SW 1271 (cell line): ENCODE results near the gene ZNF557.
"Not testable (repeated sequence)": the region's sequence is repeated elsewhere in the genome, so short reads cannot be mapped to it uniquely, and the experiment has no call there.

Source experiments
- DNase-seq, 2 experiments: peaks; one replicate each; lab custom pipeline; 2025; lab: John Stamatoyannopoulos, UW

The ZNF557 gene

GRCh38 chr19:7069042-7069903 lies at the start of gene ZNF557:
TSS of gene ZNF557 (plus strand) at chr19:7069703. CDS start at chr19:7075075, 5,372 bp downstream.
- peak; percentile 76 to 92 for DNase-seq

- DNase-seq: not testable (repeated sequence)
Measured at GRCh38 chr19:7021331-7021730, 48.2 kb upstream of the ZNF557 start, which contains the start of gene MBD3L2B. TSS of gene MBD3L2B (minus strand) at chr19:7021431. CDS start at chr19:7021397, 34 bp downstream.

GRCh38 chr19:7028790-7029189 lies 40.7 kb upstream of the ZNF557 start:
- not testable (repeated sequence) for DNase-seq

GRCh38 chr19:7030278-7030677 lies 39.2 kb upstream of the ZNF557 start, which contains the start of gene MBD3L5:
TSS of gene MBD3L5 (plus strand) at chr19:7030578. CDS start at chr19:7030612, 34 bp downstream.
- DNase-seq: not testable (repeated sequence)

- DNase-seq: not testable (repeated sequence)
Measured at GRCh38 chr19:7040079-7040478, 29.4 kb upstream of the ZNF557 start, which contains the start of gene MBD3L4. TSS of gene MBD3L4 (minus strand) at chr19:7040179. CDS start at chr19:7040144, 35 bp downstream.

GRCh38 chr19:7041563-7041962 lies 27.9 kb upstream of the ZNF557 start:
- not testable (repeated sequence) for DNase-seq

- DNase-seq: not testable (repeated sequence)
Measured at GRCh38 chr19:7049021-7049420, 20.5 kb upstream of the ZNF557 start, which contains the start of gene MBD3L2. TSS of gene MBD3L2 (plus strand) at chr19:7049321. CDS start at chr19:7049374, 53 bp downstream.

GRCh38 chr19:7051421-7051820 lies 18.1 kb upstream of the ZNF557 start:
- not testable (repeated sequence) for DNase-seq

- DNase-seq: not testable (repeated sequence)
Measured at GRCh38 chr19:7052896-7053295, 16.6 kb upstream of the ZNF557 start.

GRCh38 chr19:7054635-7055368 lies 14.7 kb upstream of the ZNF557 start:
- DNase-seq: not testable (repeated sequence)

- DNase-seq: not testable (repeated sequence)
Measured at GRCh38 chr19:7055679-7056078, 13.8 kb upstream of the ZNF557 start.

- DNase-seq: not testable (repeated sequence)
Measured at GRCh38 chr19:7056371-7056770, 13.1 kb upstream of the ZNF557 start.

GRCh38 chr19:7058576-7058975 lies 10.9 kb upstream of the ZNF557 start, which contains the start of gene MBD3L3:
TSS of gene MBD3L3 (minus strand) at chr19:7058676. CDS start at chr19:7058605, 71 bp downstream.
- not testable (repeated sequence) for DNase-seq

GRCh38 chr19:7059977-7060376 lies 9.5 kb upstream of the ZNF557 start:
- DNase-seq: not testable (repeated sequence)

GRCh38 chr19:7063339-7063738 lies 6.2 kb upstream of the ZNF557 start:
- DNase-seq: no peak

GRCh38 chr19:7063764-7064418 lies 5.6 kb upstream of the ZNF557 start:
- DNase-seq: no peak

- not testable (repeated sequence) for DNase-seq
Measured at GRCh38 chr19:7067122-7067521, 2.4 kb upstream of the ZNF557 start.

GRCh38 chr19:7067716-7068115 lies 1.8 kb upstream of the ZNF557 start:
- DNase-seq: no peak

- no peak for DNase-seq
Measured at GRCh38 chr19:7068599-7068998, 904 bp upstream of the ZNF557 start.

GRCh38 chr19:7069904-7070226 lies 362 bp downstream of the ZNF557 start:
- DNase-seq: no peak

- no peak for DNase-seq
Measured at GRCh38 chr19:7072541-7072940, 3.0 kb downstream of the ZNF557 start.
